GM19452 (cell line): ENCODE measurements around the gene METRNL.

ENCODE experiments used
- ATAC-seq: cut with Tn5 transposase; IDR thresholded peaks from one replicate; pipeline ENCODE4 v1.9.1; 2021; ENCODE audit not compliant: unreplicated experiment

The METRNL gene

GRCh38 chr17:83089328-83090132, 10.1 kb downstream of the METRNL start:
- no peak for ATAC-seq

GRCh38 chr17:83090444-83091256, 11.2 kb downstream of the METRNL start:
- no peak for ATAC-seq

DNA sequence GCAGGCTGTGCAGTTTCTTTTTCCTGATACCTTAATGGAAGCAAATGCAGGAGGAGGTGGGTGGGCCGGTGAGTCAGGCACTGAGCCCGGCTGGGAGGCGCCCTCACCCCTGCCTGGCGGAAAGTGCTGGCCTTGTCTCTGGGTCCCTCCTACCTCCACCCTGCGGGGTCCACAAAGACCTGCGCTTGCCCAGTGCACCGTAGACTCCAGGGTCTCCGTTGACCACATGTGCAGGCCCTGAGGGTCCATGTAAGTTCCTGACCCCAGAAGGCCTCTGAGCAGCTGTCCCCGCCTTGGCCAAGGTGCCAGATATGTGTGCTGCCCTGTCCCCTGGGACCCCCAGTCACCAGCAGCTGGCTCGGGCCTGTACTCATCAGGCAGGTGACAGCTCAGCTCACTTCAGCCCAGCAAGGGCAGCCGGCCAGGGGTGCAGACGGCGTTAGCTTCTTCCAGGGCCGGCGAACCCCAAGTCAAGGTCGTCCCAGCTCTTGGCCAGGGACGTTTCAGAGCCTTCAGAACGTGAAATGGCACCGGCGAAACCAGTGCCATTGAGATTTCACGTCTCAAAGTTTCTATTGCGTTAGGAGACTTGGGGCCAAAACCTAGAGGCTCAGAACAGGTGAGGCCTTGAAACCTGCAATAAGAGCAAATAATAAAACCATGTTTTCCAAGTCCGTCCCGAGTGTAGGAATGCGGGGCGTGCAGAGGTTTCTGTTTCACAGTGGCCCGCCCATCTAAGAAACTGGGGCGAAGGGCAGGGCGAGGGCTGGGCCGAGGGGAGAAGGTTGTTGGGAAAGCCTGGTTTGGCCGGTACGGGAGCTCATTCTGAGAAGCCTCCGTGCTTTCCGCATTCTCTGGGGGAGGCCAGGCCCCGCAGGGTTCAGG, 12.1 kb downstream of the METRNL start:
- no peak for ATAC-seq

- no peak for ATAC-seq
These were observed 12.8 kb downstream of the METRNL start for GRCh38 chr17:83092186-83092585.

GRCh38 chr17:83092931-83093330, 13.5 kb downstream of the METRNL start:
- ATAC-seq, result no peak

DNA sequence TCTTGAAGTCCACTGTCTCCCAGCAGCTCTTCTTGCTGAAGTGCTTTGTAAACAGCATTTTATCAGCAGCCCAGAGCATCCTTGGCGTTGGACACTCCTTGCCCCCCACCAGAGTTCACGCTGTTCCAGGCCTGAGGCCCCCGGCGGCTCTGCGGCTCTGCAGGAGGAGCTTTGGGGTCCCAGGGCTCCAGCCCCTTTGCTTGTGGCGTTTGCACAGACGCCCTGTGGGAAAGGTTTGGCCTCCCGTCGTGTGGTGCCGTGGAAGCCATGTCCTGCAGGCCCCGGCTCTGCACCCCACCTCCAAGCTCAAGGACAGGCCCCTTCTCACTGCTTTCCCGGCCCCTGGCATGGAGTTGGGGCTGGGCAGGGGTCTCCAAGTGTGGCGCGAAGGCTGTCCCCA, 14.1 kb downstream of the METRNL start:
- no peak for ATAC-seq

DNA sequence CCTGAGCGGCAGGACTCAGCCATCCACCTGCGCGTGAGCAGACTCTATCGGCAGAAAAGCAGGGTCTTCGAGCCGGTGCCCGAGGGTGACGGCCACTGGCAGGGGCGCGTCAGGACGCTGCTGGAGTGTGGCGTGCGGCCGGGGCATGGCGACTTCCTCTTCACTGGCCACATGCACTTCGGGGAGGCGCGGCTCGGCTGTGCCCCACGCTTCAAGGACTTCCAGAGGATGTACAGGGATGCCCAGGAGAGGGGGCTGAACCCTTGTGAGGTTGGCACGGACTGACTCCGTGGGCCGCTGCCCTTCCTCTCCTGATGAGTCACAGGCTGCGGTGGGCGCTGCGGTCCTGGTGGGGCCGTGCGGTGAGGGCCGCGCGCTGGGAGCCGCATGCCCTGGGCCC, 14.9 kb downstream of the METRNL start:
- ATAC-seq, result no peak

DNA sequence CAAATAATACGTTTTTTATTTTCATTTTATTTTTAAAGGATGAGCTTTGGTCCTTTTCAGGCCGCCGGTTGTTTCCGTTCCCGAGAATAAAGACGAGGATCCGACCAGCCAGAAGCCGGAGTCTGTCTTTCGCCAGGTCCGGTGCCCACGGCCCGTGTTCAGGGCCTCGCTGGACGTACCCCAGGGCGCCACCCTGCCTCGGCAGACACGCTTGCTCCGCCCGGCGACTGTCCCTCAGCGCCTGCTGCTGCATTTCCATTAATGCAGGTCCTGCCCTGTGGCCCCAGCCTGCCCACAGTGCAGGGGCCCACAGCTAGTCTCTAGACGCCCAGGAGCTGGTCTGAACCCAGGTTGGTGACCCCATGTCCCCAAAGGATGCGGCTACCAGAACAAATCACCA, 15.6 kb downstream of the METRNL start:
- ATAC-seq, result no peak

DNA sequence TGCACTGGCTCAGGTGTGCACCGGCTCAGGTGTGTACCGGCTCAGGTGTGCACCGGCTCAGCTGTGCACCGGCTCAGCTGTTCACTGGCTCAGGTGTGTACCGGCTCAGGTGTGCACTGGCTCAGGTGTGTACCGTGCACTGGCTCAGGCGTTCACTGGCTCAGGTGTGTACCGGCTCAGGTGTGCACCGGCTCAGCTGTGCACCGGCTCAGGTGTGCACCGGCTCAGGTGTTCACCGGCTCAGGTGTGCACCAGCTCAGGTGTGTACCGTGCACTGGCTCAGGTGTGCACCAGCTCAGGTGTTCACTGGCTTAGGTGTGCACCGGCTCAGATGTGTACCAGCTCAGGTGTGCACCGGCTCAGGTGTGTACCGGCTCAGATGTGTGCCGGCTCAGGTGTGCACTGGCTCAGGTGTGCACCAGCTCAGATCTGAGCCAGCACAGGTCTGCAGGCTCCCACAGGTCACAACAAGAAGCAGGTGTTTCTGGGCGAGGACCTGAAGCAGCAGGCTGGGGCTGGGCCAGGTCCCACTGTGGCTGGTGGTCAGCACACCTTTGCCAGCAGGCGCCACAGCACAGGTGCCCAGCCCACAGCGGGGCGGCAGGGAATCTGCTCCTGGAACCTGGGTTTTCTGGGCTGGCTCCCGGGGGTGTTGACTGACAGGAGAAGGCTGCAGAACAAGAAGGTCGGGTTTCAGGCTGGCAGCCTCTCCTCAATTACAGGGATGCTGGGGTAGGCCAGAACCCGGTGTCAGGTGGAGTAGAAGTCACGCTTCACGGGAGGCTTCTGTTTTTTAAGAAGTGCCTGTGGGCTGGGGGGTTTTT, 17.2 kb downstream of the METRNL start:
- no peak for ATAC-seq

- no peak for ATAC-seq
These were observed 18.4 kb downstream of the METRNL start for GRCh38 chr17:83097831-83098230.

DNA sequence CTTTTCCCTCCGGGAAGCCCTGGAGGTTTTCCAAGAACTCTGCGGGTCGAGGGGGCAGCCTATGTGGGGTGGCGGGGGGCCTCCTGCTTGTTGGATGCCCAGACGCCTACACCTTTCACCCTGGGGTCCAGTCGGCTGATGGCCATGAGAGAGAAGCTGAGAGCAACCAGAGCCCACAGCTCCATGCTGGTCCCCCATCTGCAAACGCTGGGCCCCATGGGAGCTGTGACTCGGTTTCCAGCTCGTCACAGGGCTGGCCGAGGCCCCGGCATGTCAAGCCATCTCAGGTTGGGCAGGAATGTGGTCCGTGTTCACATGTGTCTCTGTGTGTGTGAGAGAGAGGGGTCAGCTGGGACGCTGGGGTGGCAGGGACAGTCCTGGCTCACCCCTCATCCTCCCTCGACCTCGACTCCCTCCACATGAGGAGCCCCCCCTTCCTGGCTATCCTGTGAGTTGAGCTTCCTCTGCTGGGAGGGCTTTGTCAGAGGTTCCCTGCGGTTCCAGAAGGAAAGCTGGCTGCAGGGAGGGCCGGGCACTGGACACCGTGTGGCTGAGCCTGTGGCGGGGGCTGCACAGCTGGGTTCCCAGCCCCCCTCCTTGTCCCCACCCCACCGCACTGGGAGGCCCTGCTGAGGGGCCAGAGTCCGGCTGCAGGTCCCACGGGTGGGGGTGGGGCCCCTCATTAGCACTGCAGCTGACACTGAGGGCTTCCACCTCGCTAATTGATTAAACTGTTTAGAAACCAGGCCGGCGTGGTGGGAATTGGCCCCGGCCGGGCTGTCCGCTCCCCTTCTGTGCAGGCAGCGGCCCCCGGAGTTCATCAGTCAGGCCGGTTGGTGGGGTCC, 19.1 kb downstream of the METRNL start:
- ATAC-seq, result no peak

GRCh38 chr17:83099086-83099555, 19.7 kb downstream of the METRNL start:
- no peak for ATAC-seq

DNA sequence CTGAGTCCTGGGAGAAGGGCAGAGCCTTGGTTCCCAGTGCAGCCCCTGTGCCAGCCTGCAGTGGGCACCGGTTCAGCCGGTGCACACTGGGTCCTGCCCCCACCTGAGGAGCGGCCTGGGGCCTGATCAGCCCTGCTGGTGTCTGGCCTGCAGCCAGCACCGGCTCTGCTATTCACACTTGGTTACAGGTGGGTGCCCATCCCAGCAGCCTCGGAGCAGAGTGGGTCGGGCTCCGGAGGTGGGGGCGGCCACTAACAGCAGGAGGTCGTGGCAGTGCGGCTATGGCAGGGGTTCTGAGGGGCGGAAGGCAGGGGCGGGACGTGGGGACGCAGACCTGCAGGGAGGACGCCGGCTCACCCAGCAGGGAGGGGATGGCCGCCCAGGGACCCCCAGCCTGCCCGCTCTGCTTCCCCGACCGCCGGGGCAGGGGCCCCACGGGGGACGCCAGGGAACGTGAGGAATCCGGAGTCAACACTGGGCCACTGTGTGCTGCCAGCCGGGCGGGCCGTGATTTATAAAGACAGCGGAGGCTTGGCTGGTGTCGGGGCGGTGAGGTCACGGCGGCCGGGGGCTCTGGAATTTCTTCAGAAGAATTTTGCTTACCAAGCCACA, 20.3 kb downstream of the METRNL start:
- ATAC-seq, result no peak

DNA sequence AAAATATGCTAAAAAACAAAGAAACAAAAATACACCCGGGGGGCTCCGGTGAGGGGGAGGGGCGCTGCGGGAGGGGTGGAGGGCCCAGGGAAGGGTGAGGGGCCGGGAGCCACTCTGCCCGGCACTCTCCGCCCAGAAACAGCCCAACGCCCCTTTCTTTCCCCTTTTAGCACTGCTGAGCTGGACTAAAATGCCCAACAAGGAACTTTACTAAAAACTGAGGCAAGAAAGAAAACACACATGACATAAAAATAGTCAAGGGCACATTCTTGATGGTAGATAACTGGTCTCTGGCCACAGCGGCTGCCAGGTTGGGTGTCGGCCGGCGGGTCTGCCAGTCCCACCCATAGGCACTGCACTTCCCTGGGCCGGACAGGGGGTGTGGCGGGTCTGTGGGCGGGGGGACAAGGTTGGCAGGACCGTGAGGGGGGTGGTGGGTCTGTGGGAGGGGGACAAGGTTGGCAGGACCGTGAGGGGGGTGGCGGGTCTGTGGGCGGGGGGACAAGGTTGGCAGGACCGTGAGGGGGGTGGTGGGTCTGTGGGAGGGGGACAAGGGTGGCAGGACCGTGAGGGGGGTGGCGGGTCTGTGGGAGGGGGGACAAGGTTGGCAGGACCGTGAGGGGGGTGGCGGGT, 20.9 kb downstream of the METRNL start:
- ATAC-seq, result no peak

- ATAC-seq, result no peak
These were observed 21.5 kb downstream of the METRNL start for GRCh38 chr17:83100853-83101391.

GRCh38 chr17:83101805-83102480, 22.5 kb downstream of the METRNL start:
- no peak for ATAC-seq

DNA sequence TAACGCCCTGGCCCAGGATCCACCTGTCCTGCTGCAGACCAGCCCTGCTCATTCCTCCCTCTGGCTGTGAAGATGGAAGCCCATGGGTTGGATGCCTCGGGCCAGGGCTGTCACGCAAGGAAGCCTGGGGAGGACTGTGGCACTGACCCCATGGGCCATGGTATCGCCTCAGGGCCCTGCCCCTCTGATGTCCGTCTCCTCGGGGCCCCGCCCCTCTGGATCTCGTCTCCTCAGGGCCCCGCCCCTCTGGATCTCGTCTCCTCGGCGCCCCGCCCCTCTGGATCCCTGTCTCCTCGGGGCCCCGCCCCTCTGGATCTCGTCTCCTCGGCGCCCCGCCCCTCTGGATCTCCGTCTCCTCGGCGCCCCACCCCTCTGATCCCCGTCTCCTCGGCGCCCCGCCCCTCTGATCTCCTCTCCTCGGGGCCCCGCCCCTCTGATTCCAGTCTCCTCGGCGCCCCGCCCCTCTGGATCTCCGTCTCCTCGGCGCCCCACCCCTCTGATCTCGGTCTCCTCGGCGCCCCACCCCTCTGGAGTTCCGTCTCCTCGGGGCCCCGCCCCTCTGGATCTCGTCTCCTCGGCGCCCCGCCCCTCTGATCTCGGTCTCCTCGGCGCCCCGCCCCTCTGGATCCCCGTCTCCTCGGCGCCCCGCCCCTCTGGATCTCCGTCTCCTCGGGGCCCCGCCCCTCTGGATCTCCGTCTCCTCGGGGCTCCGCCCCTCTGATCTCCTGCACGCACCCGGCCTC, 24.0 kb downstream of the METRNL start:
- no peak for ATAC-seq
